Stimulated activated CD4-positive, alpha-beta T cell treated with anti-CD3 and anti-CD28 coated beads, Interleukin-12 subunit alpha, Interleukin-12 subunit beta, amount 100 ng/mL, for 24 hours (primary cell): ENCODE results near the gene POLE2.
"Not testable (repeated sequence)": the region's sequence is repeated elsewhere in the genome, so short reads cannot be mapped to it uniquely, and the experiment has no call there.

ENCODE experiments used
- DNase-seq, 2 experiments: peaks; one replicate each; pipeline ENCODE4 v3.0.0-alpha.2; 2020; ENCODE audit warnings: low read depth in 2 of 2

POLE2 gene

DNA sequence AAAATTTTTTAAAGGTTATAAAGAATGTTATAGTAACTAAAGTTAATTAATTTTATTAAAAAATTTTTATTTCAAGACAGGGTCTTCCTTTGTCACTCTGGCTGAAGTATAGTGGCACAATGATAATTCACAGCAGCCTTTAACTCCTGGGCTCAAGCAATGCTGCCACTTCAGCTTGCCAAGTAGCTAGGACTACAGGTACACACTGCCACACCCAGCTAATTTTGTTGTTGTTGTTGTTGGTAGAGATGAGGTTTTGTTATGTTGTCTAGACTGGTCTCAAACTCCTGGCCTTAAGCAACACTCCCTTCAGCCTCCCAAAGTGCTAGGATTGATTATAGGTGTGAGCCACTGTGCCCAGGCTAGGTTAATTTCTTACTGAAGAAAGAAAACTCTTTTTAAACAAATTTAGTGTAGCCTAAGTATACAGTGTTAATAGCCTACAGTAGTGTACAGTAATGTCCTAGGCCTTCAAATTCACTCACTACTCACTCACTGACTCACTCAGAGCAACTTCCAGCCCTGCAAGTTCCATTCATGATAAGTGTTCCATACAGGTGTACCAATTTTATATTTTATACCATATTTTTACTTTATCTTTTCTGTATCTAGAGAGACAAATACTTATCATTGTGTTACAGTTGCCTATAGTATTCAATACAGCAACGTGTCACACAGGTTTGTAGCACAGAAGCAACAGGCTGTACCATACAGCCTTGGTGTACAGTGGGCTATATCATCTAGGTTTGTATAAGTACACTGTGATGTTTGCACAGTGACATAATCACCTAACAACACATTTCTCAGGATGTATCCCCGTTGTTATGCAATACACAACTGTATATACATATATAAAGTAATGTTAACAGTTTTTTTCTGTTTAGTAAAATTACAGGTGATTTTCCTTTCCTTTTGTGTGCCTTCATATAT, 28.2 kb downstream of the POLE2 start:
- no peak for DNase-seq

DNA sequence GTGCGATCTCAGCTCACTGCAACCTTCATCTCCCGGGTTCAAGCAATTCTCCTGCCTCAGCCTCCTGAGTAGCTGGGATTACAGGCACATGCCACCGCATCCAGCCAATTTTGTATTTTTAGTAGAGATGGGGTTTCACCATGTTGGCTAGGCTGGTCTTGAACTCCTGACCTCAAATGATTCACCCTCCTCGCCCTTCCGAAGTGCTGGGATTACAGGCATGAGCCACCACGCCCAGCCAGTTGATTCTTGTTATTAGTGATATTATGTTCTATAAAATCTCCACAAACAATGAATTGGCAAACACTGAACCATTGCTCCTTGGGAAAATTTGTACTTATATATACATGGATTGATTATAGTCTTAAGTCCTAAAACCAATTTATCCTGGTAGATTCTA, 30.5 kb downstream of the POLE2 start:
- DNase-seq = not testable (repeated sequence)

DNA sequence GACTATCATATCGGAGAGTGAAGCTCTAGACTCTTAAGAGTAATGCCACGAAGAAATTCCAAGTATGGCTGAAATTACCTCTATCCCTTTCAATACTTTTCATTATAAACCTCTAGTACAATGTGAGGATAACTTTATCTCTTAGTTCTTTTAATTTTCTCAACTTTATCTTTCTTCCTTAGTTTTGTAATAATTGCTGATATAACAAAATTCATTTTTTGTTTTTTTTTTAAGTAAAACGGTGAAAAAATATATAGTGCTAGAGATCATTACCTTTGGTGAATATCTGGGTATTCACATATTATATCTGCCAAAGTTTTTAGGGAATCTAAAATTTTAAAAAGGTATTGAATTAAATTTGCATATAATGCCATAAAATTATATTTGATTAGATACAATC, 33.5 kb downstream of the POLE2 start:
- no peak for DNase-seq

DNA sequence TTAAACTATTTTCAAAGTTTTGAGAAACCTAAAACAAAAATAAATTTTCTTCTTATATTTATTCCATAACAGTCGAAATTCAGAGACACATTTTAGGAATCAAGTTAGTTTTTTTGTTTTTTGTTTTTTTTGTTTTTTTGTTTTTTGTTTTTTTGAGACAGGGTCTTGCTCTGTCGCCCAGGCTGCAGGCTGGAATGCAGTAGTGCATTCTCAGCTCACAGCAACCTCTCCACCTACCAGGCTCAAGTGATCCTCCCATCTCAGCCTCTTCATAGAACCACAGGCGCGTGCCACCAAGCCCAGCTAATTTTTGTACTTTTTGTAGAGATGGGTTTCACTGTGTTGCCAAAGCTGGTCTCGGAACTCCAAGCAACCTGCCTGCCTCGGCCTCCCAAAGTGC, 34.5 kb downstream of the POLE2 start:
- DNase-seq = no peak

DNA sequence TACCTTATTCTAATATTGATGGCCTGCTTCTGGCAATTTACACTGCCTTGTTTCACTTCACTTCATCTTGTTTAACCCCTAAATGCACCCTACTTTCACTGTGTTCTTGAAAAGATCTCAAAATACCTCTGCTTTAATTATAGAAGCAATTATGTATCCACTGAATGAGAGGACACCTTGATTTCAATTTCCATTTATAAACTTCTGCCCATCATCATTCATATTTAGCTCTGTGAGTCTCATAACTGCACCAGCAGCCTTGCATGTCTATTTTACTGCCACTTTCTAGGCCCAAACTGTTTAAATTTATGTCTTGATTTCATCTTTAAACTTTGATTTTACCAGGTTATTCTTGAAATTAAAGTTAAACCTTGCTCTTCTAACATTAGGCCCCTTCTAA, 45.9 kb downstream of the POLE2 start:
- no peak for DNase-seq

DNA sequence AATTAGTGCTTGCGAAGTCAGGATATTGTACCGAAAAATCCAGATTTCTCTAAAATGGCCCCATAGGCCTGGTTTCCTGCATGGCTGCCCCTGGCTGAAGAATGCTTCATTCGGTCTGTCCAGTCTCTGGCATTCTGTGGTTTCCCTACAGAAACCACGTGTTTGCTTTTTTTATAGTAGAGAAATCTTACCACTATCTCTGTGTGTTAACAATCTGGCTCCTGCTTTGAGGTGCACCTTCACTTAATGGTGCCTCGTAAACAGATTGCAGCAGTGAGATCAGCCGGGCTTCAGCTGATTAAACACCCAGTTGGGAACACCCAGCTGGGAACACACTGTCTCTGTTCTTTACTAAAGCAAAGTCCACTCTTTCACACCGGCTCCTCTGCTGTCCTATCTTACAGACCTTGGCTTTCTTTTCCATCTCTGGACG, 46.3 kb downstream of the POLE2 start:
- no peak for DNase-seq

DNA sequence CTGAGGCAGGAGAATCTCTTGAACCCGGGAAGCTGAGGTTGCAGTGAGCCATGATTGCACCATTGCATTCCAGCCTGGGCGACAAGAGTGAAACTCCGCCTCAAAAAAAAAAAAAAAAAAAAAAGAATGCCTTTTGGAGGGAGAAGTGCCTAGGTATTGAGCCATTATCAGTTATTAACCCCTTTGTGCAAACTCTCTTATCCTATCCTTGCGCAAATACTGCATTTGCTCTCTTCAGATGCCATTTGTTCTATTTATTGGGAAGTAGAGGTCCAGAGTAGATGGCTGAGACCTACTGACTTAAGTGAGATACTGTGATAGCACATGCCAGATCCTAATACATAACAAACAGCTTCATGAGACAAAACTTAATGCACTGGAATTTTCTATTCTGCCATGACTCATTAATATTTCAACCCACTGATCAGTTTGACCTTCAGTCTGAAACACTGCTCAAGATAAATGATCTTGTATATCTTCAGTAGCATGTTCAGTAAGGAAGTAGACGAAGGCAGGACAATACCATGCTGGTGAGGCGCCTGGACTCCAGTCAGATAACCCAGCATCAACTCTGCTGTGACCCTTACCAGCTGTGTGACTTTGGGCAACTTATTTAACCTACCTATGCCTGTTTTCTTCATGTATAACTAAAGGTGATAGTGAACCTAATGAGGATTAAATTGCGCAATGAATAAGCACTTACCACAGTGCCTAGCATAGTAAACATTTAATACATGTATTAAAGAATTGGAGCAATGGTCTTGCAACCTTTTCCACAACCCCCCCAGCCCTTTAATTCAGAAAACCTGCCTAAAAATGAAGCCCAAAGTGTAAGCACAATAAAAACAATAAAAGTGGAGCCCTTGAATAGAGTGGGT, 47.2 kb downstream of the POLE2 start:
- DNase-seq = no peak

DNA sequence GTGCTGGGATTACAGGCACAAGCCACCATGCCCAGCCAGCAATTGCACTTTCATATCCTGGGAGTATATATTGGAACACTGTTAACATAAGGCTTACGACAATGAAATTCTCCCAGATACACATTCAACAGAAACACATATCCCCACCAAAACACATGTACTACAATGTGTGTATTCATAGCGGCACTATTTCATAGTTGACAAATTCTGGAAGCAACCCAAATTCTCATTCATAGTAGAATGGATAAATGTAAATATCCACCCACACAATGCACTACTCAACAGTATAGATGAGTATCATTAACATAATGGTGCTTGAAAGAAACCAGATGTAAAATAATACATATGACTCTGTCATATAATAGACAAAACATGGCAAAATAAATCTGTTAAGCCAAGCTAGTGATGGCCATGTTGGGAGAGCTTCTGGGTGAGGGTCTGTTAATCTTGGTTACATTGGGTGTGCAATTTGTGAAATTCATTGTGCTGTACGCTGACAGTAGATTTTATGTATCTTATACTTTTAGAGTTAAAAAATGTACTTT, 50.4 kb downstream of the POLE2 start:
- DNase-seq = no peak

DNA sequence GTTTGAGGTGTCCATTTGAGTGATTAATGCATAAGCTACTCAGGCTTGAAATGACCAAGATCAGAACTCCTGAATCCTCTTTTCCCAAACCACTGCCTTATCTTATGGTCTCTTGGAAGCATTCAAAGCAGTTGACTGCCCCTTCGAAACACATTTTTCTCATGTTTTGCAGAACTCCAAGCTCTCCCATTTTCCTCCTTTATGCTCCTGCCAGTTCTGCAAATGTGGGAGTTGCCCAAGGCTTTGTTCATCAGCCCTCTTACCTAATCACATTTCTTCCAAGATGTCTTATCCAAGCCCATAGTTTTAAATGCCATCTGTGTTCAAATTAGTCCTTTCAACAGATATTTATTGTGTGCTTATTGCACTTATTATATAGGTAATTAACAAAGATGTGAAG, 51.1 kb downstream of the POLE2 start:
- no peak for DNase-seq

DNA sequence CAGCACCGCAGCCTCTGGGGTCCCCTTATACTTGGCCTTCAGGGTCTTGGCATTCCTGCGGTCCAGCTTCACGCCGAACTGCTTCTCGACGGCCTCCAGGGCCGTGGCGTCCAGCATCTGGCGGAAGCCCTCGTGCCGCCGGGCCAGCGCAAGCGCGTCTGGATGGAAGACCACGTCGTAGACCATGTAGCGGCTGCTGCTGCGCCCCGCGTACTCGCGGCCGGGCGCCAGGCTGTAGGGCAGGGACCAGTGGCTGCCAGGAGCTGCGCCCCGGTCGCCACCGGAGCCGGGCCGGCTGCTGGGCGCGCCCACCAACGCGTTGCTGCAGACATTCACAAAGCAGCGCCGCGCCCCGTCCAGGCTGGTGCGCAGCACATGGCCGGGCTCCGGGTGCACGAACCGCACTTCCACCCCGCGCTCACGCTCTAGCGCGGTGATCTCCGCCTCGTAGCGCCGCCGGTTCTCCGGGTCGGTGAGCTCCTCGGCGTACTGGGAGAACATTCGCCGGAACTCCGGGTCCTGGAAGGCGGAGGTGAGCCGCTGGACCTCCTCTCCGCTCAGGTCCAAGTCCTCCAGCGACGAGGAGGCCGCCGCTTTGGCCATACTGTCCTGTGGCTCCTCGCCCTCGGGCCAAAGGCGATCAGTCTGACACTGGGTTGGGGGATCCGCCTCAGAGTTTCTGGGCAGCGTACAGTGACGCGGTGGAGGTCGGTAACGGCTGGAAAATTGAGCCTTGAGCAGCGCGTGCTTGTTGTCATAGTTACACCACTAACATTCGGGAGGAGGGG, 53.3 kb downstream of the POLE2 start, which contains the start of gene DNAAF2:
DNAAF2 (minus strand) TSS at position 698 of the 788 bp plus-strand sequence; CDS start at position 603, 95 bp downstream.
- DNase-seq = peak; percentile 29 to 40

DNA sequence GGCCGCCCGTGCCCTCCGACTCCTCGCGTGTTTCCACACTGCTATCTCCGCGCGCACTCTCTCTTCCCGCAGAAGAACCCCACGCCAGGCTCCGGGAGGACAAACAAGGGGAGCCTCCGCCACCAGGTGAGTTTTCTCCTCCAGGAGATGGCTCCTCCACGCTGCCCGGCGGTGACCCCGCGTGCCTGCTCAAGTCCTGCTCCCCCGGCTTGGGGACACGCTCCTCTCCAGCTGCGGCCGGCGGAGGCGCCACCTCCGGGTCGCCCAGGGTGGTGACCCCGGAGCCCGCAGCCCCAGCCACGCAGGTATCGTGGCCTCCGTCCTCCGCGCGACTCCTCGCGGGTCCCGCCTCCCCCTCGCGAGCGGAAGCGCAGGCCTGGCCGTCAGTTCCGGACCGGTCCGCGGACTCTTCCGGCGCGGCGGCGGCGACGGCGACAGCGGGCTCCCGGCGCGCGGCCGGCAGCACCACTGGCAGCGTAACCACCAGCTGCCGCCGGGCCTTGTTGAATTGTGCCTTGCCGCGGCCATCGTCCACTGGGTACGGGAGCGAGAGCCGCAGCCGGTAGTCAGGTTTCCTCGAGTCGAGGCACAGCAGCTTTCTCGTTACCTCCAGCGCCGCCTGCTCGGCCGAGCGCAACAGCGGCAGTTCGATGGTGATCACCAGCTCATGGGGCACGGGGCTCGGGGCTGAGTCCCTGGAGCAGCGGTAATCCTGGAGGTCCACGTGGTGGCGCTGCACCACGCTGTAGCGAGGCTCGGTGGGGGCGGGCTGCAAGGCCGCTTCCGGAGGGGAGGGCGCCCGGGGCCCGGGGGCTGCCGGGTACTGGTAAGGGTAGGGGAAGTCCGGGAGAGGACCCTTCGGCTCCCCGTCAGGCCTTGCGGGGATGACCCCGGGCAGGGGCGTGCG, 54.1 kb downstream of the POLE2 start:
- peak; percentile 88 to 93 for DNase-seq

DNA sequence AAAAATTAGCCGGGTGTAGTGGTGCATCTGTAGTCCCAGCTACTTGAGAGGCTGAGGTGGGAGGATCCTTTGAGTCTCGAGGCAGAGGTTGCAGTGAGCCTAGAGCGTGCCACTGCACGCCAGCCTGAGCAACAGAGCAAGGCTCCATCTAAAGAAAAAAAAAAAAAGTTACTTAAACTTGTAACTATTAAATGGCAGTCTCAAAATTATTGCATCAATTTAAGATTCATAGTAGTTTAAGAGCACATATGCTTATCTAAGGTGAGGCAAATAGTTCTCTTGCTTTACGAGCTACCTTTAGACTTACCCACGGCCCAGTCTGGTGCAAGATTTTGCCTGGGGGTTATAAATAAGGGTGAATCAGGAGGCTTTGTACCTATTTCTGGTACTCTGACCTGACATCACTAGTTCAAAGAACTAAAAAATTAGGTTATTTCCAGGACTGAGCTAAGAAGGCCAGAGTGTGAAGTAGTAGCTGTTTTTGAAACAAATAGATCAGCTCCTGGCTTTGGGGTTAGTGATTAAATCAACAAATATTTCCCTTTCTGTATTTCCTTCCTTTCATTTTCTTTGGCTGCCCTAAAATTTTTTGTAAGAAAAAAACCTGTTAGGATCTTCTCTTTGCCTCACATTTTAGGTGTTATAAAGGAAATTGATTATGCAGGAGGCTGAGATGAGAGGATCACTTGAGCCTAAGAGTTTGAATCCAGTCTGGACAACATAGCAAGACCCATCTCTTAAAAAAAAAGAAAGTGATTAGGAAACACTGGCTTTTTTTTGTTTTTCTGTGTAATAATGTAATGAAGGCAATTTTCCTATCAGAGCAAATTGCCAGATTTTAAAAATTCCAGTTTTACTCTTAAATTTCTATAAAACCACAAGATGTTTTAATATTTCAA, 63.8 kb downstream of the POLE2 start:
- no peak for DNase-seq

DNA sequence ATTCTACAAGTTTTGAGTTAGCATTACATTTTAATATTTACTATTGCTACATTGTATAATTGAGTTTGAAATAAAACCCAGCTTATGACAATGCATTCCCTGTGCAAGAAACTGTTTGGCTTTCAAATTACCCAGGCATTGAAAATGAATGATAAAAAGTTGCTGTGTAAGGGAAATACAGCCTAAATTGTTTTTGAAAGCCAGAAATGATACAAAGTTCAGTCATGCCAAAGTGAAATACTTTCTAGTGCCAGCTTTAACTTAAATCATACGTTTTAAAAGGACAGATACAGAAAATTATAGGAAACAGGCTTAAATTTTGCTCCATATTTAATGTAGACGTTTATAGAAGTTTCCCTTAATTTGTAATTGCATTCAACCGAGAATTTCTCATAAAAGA, 64.6 kb downstream of the POLE2 start:
- no peak for DNase-seq

DNA sequence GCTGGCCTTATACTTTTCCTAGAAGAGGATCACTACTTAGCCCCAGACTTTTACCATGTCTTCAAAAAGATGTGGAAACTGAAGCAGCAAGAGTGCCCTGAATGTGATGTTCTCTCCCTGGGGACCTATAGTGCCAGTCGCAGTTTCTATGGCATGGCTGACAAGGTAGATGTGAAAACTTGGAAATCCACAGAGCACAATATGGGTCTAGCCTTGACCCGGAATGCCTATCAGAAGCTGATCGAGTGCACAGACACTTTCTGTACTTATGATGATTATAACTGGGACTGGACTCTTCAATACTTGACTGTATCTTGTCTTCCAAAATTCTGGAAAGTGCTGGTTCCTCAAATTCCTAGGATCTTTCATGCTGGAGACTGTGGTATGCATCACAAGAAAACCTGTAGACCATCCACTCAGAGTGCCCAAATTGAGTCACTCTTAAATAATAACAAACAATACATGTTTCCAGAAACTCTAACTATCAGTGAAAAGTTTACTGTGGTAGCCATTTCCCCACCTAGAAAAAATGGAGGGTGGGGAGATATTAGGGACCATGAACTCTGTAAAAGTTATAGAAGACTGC, 65.9 kb downstream of the POLE2 start:
- no peak for DNase-seq

DNA sequence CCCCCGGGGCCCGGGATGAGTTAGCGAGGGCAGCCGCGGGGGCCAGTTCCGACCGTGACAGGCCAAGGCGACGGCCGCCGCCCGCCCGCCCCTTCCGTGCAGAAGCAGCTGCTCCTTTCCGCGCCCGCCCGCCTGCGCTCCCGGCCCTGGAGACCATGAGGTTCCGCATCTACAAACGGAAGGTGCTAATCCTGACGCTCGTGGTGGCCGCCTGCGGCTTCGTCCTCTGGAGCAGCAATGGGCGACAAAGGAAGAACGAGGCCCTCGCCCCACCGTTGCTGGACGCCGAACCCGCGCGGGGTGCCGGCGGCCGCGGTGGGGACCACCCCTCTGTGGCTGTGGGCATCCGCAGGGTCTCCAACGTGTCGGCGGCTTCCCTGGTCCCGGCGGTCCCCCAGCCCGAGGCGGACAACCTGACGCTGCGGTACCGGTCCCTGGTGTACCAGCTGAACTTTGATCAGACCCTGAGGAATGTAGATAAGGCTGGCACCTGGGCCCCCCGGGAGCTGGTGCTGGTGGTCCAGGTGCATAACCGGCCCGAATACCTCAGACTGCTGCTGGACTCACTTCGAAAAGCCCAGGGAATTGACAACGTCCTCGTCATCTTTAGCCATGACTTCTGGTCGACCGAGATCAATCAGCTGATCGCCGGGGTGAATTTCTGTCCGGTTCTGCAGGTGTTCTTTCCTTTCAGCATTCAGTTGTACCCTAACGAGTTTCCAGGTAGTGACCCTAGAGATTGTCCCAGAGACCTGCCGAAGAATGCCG, 66.7 kb downstream of the POLE2 start:
- DNase-seq = peak in 1 of 2 experiments; percentile 52

DNA sequence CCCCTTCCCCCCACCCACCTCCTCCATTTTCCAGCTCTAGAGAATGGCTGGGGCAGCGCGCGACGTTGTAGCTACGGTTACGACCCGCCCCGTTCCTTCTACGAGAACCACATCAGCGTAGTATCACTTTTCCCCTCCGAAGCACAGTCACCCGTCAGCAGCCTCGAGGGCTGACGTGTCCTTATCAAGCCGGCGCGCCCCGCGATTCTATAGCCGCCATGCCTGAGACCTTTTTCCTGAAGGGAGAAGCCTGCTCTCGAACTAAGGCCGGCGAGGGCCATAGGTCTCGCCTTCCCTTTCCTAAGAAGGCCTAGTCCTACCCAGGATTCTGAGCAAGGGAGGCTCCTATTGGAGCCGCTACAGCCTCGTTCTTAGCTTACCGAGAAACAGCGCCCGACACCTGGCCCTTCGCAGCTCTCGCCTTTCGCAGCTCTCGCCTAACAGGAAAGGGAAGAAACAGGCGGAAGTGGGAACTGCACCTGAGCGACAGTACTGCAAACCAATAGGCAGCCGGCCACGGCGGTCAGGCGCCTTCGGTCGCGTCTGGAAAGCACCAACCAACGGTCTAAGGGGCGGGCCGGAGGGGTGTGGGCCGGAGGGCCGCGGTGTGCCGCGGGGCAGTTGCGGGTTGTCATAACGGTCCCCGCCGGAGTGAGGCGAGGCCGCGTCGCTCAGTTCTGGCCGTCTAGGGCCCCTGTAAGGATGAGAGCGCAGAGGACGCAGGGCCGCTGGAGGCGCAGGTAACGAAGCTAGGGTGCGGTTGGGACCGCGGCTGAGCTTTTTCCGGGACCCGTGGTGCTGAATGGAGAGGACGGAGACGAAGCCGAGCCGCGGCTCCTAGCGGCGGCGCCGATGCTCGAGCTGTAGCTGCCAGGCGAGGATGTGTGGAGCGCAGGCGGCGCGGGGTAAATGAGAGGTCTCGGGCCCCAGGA, 67.6 kb downstream of the POLE2 start, which contains the start of the genes MGAT2 and RPL36AL:
MGAT2 (plus strand) TSS at position 618 of the 932 bp plus-strand sequence. CDS start 470 bp downstream, outside the sequence.
RPL36AL (minus strand) TSS at position 445 of the 932 bp plus-strand sequence. CDS start 1,522 bp downstream, outside the sequence.
- peak; percentile 91 to 93 for DNase-seq

DNA sequence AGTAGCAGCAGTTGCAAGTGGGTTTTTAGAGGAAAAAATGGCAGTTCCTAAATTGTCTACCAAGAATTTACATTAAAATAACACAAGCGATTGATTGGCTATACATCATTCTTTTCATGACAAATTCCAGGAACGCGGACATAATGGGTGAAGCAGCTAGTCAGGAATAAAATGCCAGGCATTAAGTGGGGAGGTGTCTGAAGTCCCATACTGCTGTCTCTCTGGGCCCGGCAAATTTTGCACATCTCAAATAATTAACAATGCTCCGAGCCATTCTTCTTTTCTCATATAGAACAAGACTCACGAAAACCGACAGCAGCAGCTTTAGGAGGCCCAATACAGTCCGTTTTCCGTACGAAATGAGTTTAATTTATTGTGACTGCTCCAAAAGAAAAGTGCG, 68.3 kb downstream of the POLE2 start:
- no peak for DNase-seq
